DOHH2 (cell line): ENCODE data around the gene TBCD.

Experiments
- EZH2phosphoT487 ChIP-seq: fragments of 200-600 bp; sonication (generic); IDR thresholded peaks from 2 replicates; pipeline ENCODE4 v1.6.1; 2017; ENCODE audit warnings: borderline replicate concordance, mild to moderate bottlenecking, antibody characterized with exemption, low read length, moderate library complexity, mixed read lengths
- TF ChIP-seq, protein P1 (sequence below): fragments of 200-600 bp; sonication (generic); IDR thresholded peaks from one replicate; pipeline ENCODE4 v1.5.1; 2014; ENCODE audit warnings: antibody characterized with exemption, mild to moderate bottlenecking, low read depth, low read length; ENCODE audit not compliant: poor library complexity, severe bottlenecking

DNA sequence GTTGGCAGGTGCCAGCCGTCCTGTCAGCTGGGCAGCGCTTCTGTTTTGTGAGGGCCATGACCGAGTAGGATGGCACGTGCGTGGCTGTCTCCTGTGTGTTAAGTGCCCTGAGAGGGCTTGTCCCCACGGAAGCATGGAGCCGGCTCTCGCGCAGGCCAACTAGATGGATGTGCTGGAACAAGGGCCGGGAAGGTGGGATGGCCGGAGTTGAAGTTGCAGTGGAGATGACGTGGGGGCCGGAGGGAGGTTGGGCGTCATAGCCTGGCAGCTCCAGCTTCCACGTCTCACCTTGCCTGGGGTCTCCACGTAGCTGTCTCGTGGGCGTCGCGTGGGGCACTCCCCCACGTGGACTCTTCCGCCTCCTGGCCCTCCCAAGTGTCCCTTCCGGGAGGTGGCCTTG, 27.7 kb downstream of the TBCD start:
- TF ChIP-seq, protein P1, sequence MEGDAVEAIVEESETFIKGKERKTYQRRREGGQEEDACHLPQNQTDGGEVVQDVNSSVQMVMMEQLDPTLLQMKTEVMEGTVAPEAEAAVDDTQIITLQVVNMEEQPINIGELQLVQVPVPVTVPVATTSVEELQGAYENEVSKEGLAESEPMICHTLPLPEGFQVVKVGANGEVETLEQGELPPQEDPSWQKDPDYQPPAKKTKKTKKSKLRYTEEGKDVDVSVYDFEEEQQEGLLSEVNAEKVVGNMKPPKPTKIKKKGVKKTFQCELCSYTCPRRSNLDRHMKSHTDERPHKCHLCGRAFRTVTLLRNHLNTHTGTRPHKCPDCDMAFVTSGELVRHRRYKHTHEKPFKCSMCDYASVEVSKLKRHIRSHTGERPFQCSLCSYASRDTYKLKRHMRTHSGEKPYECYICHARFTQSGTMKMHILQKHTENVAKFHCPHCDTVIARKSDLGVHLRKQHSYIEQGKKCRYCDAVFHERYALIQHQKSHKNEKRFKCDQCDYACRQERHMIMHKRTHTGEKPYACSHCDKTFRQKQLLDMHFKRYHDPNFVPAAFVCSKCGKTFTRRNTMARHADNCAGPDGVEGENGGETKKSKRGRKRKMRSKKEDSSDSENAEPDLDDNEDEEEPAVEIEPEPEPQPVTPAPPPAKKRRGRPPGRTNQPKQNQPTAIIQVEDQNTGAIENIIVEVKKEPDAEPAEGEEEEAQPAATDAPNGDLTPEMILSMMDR = no peak
- TF ChIP-seq EZH2phosphoT487 = no peak
